Measurements from ENCODE around the gene MCAM.

- TF ChIP-seq CTCF (IDR thresholded peaks at IDR 0.05; ENCODE audit: low read length): no peak
- no peak for TF ChIP-seq EZH2phosphoT487 (IDR thresholded peaks at IDR 0.05; ENCODE audit: low read length)
Measured at GRCh38 chr11:119309953-119310681, 6.8 kb downstream of the MCAM start.

Measured in MM.1S (cell line).